HCT116 (cell line): ENCODE data around the gene CUEDC1.

ENCODE experiments used
- CEBPB ChIP-seq: IDR thresholded peaks from 2 replicates; pipeline ENCODE4 v1.6.1; 2012; ENCODE audit warnings: low read depth
- EGR1 ChIP-seq: IDR thresholded peaks from 2 replicates; pipeline ENCODE4 v1.6.1; 2012; ENCODE audit warnings: low read depth
- ELF1 ChIP-seq: IDR thresholded peaks from 2 replicates; pipeline ENCODE4 v1.6.1; 2012; ENCODE audit warnings: low read depth, borderline replicate concordance
- EZH2 ChIP-seq: fragments of 200-600 bp; sonication (generic); IDR thresholded peaks from 2 replicates; pipeline ENCODE4 v1.6.1; 2017; ENCODE audit warnings: antibody characterized with exemption, mixed run types
- EZH2phosphoT487 ChIP-seq: fragments of 200-600 bp; IDR thresholded peaks from 2 replicates; pipeline ENCODE4 v1.6.1; 2018; ENCODE audit warnings: antibody characterized with exemption, borderline replicate concordance
- FOSL1 ChIP-seq: IDR thresholded peaks from 2 replicates; pipeline ENCODE4 v1.6.1; 2012; ENCODE audit warnings: low read depth
- POLR2A ChIP-seq: IDR thresholded peaks from 2 replicates; pipeline ENCODE4 v1.7.0; 2011; ENCODE audit warnings: borderline replicate concordance; ENCODE audit not compliant: insufficient read depth, insufficient read length; ENCODE audit errors: extremely low read depth
- POLR2AphosphoS5 ChIP-seq: IDR thresholded peaks from 2 replicates; pipeline ENCODE4 v1.6.1; 2011; ENCODE audit warnings: mild to moderate bottlenecking, low read depth, low read length, moderate library complexity
- RAD21 ChIP-seq: IDR thresholded peaks from 2 replicates; pipeline ENCODE4 v1.6.1; 2012; ENCODE audit warnings: low read depth, mild to moderate bottlenecking
- TCF7L2 ChIP-seq: IDR thresholded peaks from 2 replicates; pipeline ENCODE4 v1.7.0; 2011; ENCODE audit warnings: borderline replicate concordance, inconsistent platforms; ENCODE audit not compliant: insufficient read depth, insufficient read length; ENCODE audit errors: extremely low read depth
- YY1 ChIP-seq: IDR thresholded peaks from 2 replicates; pipeline ENCODE4 v1.6.1; 2011; ENCODE audit warnings: low read length, low read depth, moderate library complexity, mild to moderate bottlenecking; ENCODE audit not compliant: insufficient replicate concordance; ENCODE audit errors: extremely low read depth
- TF ChIP-seq, protein P1 (sequence below), 3 experiments: fragments of 200-600 bp in 1 of 3; sonication (generic) in 1 of 3; IDR thresholded peaks in 2 of 3; conservative IDR thresholded peaks in 1 of 3; 2 replicates each; pipeline ENCODE4 v1.5.1; 2012 to 2017; ENCODE audit warnings: low read depth in 2 of 3, low read length in 2 of 3, antibody characterized with exemption in 1 of 3, borderline replicate concordance in 1 of 3, control low read depth in 1 of 3, mild to moderate bottlenecking in 1 of 3, mixed read lengths in 1 of 3, mixed run types in 1 of 3, moderate library complexity in 1 of 3; ENCODE audit not compliant: insufficient read depth in 1 of 3
- TF ChIP-seq, protein P2 (sequence below): IDR thresholded peaks from 2 replicates; pipeline ENCODE4 v1.6.1; 2012; ENCODE audit warnings: low read depth
- TF ChIP-seq, protein P3 (sequence below): IDR thresholded peaks from 2 replicates; pipeline ENCODE4 v1.6.1; 2012

DNA sequence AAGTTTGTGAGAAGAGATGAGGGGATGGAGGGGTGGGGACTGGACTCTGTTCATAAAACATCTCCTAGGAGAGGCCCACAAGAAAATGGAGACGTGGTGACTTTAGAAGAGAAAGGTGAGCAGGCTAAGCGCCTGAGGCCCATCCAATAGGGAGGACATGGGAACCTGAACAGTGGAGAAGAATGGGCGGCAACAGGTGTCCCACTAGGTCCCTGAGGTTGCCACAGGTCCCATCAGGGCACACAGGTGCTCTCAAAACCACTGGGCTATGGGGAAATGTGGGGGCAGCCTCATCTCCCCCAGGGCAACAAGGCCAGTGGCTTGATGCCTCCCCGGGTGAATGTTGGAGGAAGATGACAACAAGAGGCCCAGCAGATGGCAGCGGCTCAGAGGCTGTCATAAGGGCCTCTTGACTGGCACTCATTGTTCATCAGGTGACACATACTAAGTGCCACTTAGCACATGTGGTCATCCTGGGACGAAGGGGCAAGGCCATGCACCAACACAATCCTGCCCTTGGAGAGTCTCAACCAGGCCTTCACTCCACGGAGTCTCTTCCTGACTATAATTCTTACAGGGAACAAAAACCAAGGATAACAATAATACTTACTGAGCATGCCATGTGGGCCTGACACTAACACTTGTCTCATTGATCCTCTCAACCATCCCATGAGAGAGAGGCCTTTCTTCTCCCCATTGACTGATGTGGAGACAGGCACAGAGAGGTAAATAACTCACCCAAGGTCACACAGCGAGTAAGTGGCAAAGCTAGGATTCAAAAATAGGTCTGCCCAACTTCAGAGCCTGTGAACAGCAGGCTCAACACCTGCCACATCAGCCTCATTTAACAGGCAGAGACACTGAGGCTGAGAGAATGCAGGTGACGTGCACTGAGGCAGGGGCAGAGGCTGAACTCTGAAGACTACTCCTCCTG is 38.0 kb downstream of the CUEDC1 start:
- TF ChIP-seq POLR2A, result no peak
- TF ChIP-seq, protein P1, sequence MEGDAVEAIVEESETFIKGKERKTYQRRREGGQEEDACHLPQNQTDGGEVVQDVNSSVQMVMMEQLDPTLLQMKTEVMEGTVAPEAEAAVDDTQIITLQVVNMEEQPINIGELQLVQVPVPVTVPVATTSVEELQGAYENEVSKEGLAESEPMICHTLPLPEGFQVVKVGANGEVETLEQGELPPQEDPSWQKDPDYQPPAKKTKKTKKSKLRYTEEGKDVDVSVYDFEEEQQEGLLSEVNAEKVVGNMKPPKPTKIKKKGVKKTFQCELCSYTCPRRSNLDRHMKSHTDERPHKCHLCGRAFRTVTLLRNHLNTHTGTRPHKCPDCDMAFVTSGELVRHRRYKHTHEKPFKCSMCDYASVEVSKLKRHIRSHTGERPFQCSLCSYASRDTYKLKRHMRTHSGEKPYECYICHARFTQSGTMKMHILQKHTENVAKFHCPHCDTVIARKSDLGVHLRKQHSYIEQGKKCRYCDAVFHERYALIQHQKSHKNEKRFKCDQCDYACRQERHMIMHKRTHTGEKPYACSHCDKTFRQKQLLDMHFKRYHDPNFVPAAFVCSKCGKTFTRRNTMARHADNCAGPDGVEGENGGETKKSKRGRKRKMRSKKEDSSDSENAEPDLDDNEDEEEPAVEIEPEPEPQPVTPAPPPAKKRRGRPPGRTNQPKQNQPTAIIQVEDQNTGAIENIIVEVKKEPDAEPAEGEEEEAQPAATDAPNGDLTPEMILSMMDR (IDR thresholded peaks at IDR 0.05 in 2 of 3, conservative IDR thresholded peaks at IDR 0.05 in 1 of 3; ENCODE audit: borderline replicate concordance in 1 of 3, insufficient read depth in 1 of 3, low read depth in 2 of 3, low read length in 2 of 3), result peak; percentile 24 to 52 (median 47); a peak in 4 of 6 replicates
- no peak for TF ChIP-seq YY1
- TF ChIP-seq, protein P2, sequence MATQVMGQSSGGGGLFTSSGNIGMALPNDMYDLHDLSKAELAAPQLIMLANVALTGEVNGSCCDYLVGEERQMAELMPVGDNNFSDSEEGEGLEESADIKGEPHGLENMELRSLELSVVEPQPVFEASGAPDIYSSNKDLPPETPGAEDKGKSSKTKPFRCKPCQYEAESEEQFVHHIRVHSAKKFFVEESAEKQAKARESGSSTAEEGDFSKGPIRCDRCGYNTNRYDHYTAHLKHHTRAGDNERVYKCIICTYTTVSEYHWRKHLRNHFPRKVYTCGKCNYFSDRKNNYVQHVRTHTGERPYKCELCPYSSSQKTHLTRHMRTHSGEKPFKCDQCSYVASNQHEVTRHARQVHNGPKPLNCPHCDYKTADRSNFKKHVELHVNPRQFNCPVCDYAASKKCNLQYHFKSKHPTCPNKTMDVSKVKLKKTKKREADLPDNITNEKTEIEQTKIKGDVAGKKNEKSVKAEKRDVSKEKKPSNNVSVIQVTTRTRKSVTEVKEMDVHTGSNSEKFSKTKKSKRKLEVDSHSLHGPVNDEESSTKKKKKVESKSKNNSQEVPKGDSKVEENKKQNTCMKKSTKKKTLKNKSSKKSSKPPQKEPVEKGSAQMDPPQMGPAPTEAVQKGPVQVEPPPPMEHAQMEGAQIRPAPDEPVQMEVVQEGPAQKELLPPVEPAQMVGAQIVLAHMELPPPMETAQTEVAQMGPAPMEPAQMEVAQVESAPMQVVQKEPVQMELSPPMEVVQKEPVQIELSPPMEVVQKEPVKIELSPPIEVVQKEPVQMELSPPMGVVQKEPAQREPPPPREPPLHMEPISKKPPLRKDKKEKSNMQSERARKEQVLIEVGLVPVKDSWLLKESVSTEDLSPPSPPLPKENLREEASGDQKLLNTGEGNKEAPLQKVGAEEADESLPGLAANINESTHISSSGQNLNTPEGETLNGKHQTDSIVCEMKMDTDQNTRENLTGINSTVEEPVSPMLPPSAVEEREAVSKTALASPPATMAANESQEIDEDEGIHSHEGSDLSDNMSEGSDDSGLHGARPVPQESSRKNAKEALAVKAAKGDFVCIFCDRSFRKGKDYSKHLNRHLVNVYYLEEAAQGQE, result no peak
- TF ChIP-seq, protein P3, sequence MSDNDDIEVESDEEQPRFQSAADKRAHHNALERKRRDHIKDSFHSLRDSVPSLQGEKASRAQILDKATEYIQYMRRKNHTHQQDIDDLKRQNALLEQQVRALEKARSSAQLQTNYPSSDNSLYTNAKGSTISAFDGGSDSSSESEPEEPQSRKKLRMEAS, result peak; percentile 92
- no peak for TF ChIP-seq POLR2AphosphoS5
- no peak for TF ChIP-seq FOSL1
- no peak for TF ChIP-seq EZH2
- TF ChIP-seq RAD21, result peak; percentile 81
- no peak for TF ChIP-seq EZH2phosphoT487
- no peak for TF ChIP-seq EGR1
- no peak for TF ChIP-seq ELF1
- TF ChIP-seq TCF7L2, result no peak
- no peak for TF ChIP-seq CEBPB
